HepG2 (cell line): ENCODE results near the gene ARF4. TPM values are rescaled to one million over a fixed set of nuclear protein-coding genes. Genes with fewer than 3 reads are reported as not detected.

ENCODE experiments used
- CCAR2 ChIP-seq: fragments of 200-400 bp; formaldehyde crosslinking; optimal IDR thresholded peaks from 2 replicates; pipeline ENCODE3; 2018; ENCODE audit warnings: low read depth, mild to moderate bottlenecking, low read length, moderate library complexity
- CEBPG ChIP-seq: IDR thresholded peaks from 2 replicates; pipeline ENCODE4 v1.6.1; 2016
- MBNL3 ChIP-seq: fragments of 250-450 bp; sonication (Bioruptor Pico); conservative IDR thresholded peaks from 2 replicates; pipeline ENCODE4 v1.8.0; 2022; ENCODE audit warnings: mild to moderate bottlenecking, inconsistent platforms
- PHF5A ChIP-seq: IDR thresholded peaks from one replicate; pipeline ENCODE4 v1.6.1; 2018; ENCODE audit warnings: low read depth, missing genetic modification reagents; ENCODE audit not compliant: unreplicated experiment
- TFDP2 ChIP-seq: sonication (generic); formaldehyde crosslinking; IDR thresholded peaks from 2 replicates; pipeline ENCODE4 v1.4.0; 2020; ENCODE audit warnings: missing genetic modification reagents
- XBP1 ChIP-seq: sonication (generic); formaldehyde crosslinking; IDR thresholded peaks from 2 replicates; pipeline ENCODE4 v1.5.0; 2020; ENCODE audit warnings: missing genetic modification reagents
- ZC3H13 ChIP-seq: sonication (generic); formaldehyde crosslinking; IDR thresholded peaks from 2 replicates; pipeline ENCODE4 v1.8.1; 2023; ENCODE audit warnings: mild to moderate bottlenecking, missing genetic modification reagents, moderate library complexity
- ZFP82 ChIP-seq: sonication (generic); formaldehyde crosslinking; IDR thresholded peaks from 2 replicates; pipeline ENCODE4 v1.5.1; 2020; ENCODE audit warnings: mild to moderate bottlenecking, missing genetic modification reagents, borderline replicate concordance
- ZNF234 ChIP-seq: sonication (generic); formaldehyde crosslinking; conservative IDR thresholded peaks from 2 replicates; pipeline ENCODE4 v1.5.1; 2020; ENCODE audit warnings: mild to moderate bottlenecking, missing genetic modification reagents
- ZNF329 ChIP-seq: sonication (generic); formaldehyde crosslinking; IDR thresholded peaks from 2 replicates; pipeline ENCODE4 v1.9.0; 2021; ENCODE audit warnings: low read depth, mild to moderate bottlenecking, missing genetic modification reagents
- ZNF350 ChIP-seq: sonication (generic); formaldehyde crosslinking; IDR thresholded peaks from 2 replicates; pipeline ENCODE4 v1.4.0; 2020; ENCODE audit warnings: mild to moderate bottlenecking, low read depth, missing genetic modification reagents, borderline replicate concordance
- ZNF646 ChIP-seq: sonication (generic); formaldehyde crosslinking; IDR thresholded peaks from 2 replicates; pipeline ENCODE4 v1.9.0; 2021; ENCODE audit warnings: mild to moderate bottlenecking, missing genetic modification reagents
- ZNF724P ChIP-seq: sonication (generic); formaldehyde crosslinking; IDR thresholded peaks from 2 replicates; pipeline ENCODE4 v1.8.0; 2022; ENCODE audit warnings: missing genetic modification reagents, borderline replicate concordance
- ZNF790 ChIP-seq: sonication (generic); formaldehyde crosslinking; IDR thresholded peaks from 2 replicates; pipeline ENCODE4 v1.8.0; 2022; ENCODE audit warnings: missing genetic modification reagents, mild to moderate bottlenecking, borderline replicate concordance
- polyA plus RNA-seq, 8 experiments: library from polyadenylated mRNA; depleted of rRNA in 3 of 8; stranded (reverse) in 7 of 8; unstranded in 1 of 8; fragments of >200 nt; fragmentation: Illumina TruSeq in 4 of 8; extraction: Trizol in 4 of 8; gene quantifications; 2 replicates each; pipeline versions ENCODE4 v1.2.1 to v1.2.3, GENCODE V29; 2011 to 2016; ENCODE audit warnings: low read depth in 4 of 8, missing spikeins in 1 of 8, mixed read lengths in 1 of 8; ENCODE audit not compliant: insufficient read depth in 1 of 8
- total RNA-seq, 5 experiments: library from RNA; depleted of rRNA; stranded (reverse); fragments of >200 nt; fragmentation: Illumina TruSeq; extraction: Trizol; gene quantifications; 2 replicates each; pipeline ENCODE4 v1.2.3, GENCODE V29; 2016; ENCODE audit warnings: low read depth in 1 of 5
- TF ChIP-seq, protein P1 (sequence below): sonication (generic); formaldehyde crosslinking; IDR thresholded peaks from 2 replicates; pipeline ENCODE4 v1.4.0; 2020; ENCODE audit warnings: missing genetic modification reagents

ARF4 gene
- total and polyA plus RNA-seq, 2 of the 13 experiments (the other 11 are each of a cell fraction or from before 2014, with no cell fraction given) = 184 to 250 TPM

DNA sequence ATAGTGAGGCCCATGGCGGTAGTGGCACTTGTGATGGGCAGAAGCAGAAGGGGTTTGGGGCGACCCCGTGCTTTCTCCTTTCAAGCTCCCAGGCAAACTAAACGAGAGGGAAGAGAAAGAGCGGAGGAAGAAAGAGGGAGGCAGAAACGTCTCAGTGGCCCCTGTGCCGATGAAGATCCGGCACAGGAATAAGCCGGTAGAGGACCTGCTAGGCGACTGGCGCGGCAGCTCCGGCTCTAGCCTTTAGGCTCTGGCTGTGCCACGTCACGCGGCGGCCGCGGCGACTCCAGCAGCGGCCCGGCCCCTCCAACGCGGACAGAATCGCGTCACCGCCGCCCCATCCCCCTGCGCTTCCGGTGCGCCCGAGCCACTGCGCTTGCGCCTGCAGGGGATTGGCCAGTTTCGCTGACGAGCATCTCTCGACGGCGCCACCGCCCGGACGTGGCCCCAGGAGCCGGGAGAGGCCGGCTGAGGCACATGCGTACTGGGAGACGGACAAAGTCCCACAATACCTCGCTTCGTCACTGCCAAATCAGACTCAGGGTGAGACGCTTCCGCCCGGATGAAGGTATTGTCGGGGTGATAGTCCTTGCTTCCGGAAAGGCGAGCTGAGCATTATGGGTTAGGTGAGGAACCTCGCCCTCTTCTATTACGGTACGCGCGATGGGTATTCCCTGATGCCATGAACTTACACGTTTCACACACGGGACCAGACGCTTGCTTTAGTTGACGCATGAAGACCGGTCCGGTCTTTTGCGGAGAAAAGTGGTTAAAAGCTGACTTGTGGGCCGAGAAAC lies at the start of gene ARF4 (continued):
- TF ChIP-seq ZNF790 (CRISPR knock-in tag) = no peak
- TF ChIP-seq TFDP2 (CRISPR knock-in tag) = peak; percentile 68
- no peak for TF ChIP-seq ZNF646 (CRISPR knock-in tag)
- TF ChIP-seq CCAR2 = no peak
- TF ChIP-seq ZFP82 (CRISPR knock-in tag) = peak; percentile 79; the same call in 1 of the 2 replicates
- TF ChIP-seq CEBPG (CRISPR knock-in tag) = peak; percentile 3; the same call in 1 of the 2 replicates
- peak; percentile 80 for TF ChIP-seq ZNF724P (CRISPR knock-in tag)
- TF ChIP-seq ZNF234 (CRISPR knock-in tag) = no peak
- TF ChIP-seq MBNL3 (CRISPR knock-in tag) = no peak
- TF ChIP-seq XBP1 (CRISPR knock-in tag) = peak; percentile 46; the same call in 1 of the 2 replicates
- no peak; the same call in 1 of the 2 replicates for TF ChIP-seq ZC3H13 (CRISPR knock-in tag)
- TF ChIP-seq, protein P1, sequence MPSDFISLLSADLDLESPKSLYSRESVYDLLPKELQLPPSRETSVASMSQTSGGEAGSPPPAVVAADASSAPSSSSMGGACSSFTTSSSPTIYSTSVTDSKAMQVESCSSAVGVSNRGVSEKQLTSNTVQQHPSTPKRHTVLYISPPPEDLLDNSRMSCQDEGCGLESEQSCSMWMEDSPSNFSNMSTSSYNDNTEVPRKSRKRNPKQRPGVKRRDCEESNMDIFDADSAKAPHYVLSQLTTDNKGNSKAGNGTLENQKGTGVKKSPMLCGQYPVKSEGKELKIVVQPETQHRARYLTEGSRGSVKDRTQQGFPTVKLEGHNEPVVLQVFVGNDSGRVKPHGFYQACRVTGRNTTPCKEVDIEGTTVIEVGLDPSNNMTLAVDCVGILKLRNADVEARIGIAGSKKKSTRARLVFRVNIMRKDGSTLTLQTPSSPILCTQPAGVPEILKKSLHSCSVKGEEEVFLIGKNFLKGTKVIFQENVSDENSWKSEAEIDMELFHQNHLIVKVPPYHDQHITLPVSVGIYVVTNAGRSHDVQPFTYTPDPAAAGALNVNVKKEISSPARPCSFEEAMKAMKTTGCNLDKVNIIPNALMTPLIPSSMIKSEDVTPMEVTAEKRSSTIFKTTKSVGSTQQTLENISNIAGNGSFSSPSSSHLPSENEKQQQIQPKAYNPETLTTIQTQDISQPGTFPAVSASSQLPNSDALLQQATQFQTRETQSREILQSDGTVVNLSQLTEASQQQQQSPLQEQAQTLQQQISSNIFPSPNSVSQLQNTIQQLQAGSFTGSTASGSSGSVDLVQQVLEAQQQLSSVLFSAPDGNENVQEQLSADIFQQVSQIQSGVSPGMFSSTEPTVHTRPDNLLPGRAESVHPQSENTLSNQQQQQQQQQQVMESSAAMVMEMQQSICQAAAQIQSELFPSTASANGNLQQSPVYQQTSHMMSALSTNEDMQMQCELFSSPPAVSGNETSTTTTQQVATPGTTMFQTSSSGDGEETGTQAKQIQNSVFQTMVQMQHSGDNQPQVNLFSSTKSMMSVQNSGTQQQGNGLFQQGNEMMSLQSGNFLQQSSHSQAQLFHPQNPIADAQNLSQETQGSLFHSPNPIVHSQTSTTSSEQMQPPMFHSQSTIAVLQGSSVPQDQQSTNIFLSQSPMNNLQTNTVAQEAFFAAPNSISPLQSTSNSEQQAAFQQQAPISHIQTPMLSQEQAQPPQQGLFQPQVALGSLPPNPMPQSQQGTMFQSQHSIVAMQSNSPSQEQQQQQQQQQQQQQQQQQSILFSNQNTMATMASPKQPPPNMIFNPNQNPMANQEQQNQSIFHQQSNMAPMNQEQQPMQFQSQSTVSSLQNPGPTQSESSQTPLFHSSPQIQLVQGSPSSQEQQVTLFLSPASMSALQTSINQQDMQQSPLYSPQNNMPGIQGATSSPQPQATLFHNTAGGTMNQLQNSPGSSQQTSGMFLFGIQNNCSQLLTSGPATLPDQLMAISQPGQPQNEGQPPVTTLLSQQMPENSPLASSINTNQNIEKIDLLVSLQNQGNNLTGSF (CRISPR knock-in tag) = 0 out of 2 replicates have a peak, but pooled peaks have one; percentile 31
- TF ChIP-seq ZNF329 (CRISPR knock-in tag) = no peak
- TF ChIP-seq ZNF350 (CRISPR knock-in tag) = peak; percentile 74
- TF ChIP-seq PHF5A (CRISPR knock-in tag) = peak; percentile 88
